Common myeloid progenitor, CD34-positive (primary cell): Measurements from ENCODE around the gene MIS18A. TPM values are rescaled to one million over a fixed set of nuclear protein-coding genes. Genes with fewer than 3 reads are reported as not detected.
A peak's percentile ranks its signal among the peaks of the same experiment; 100 is the strongest.

ENCODE experiments used
- CTCF ChIA-PET: fragments of 350-600 bp; sonication (Branson Sonifier 250); formaldehyde crosslinking; loops from one replicate; lab custom pipeline; 2021; ENCODE audit warnings: antibody characterized with exemption; lab: Charles Lee
- POLR2A ChIA-PET: fragments of 350-600 bp; sonication (Branson Sonifier 250); formaldehyde crosslinking; loops from one replicate; lab custom pipeline; 2021; ENCODE audit warnings: antibody characterized with exemption; lab: Charles Lee
- DNase-seq, 3 donors: peaks; one replicate each; pipeline versions ENCODE4 v3.0.0 to v3.0.0-alpha.2; 2013
- H3K27ac ChIP-seq, 2 experiments: 1 replicate in 1 of 2; 2 replicates in 1 of 2; pipeline ENCODE4 v1.7.0; 2013; ENCODE audit warnings: inconsistent platforms in 2 of 2, low read length in 2 of 2, mild to moderate bottlenecking in 2 of 2, low read depth in 1 of 2, moderate library complexity in 1 of 2; ENCODE audit not compliant: severe bottlenecking in 2 of 2, insufficient read depth in 1 of 2, poor library complexity in 1 of 2
- H3K27me3 ChIP-seq, 5 experiments: replicated peaks in 2 of 5; 1 replicate in 3 of 5; 2 replicates in 2 of 5; pipeline versions ENCODE4 v1.6.1 to v1.7.0; 2013; ENCODE audit warnings: low read length in 4 of 5, mild to moderate bottlenecking in 2 of 5, moderate library complexity in 2 of 5, inconsistent platforms in 1 of 5; ENCODE audit not compliant: insufficient read depth in 5 of 5, control insufficient read depth in 4 of 5
- H3K36me3 ChIP-seq, 4 experiments: 1 replicate in 2 of 4; 2 replicates in 2 of 4; pipeline versions ENCODE4 v1.6.1 to v1.7.0; 2013; ENCODE audit warnings: low read length in 3 of 4, control low read depth in 1 of 4, mild to moderate bottlenecking in 1 of 4; ENCODE audit not compliant: control insufficient read depth in 4 of 4, insufficient read depth in 4 of 4
- H3K4me1 ChIP-seq, 4 experiments: 1 replicate in 3 of 4; 2 replicates in 1 of 4; pipeline versions ENCODE4 v1.6.1 to v1.7.1; 2013; ENCODE audit warnings: low read length in 3 of 4, mild to moderate bottlenecking in 3 of 4, control low read depth in 1 of 4, inconsistent platforms in 1 of 4, moderate library complexity in 1 of 4; ENCODE audit not compliant: control insufficient read depth in 4 of 4, insufficient read depth in 4 of 4; ENCODE audit errors: control extremely low read depth in 1 of 4
- H3K4me3 ChIP-seq, 7 experiments: 1 replicate in 4 of 7; 2 replicates in 3 of 7; pipeline versions ENCODE4 v1.5.1 to v1.7.0; 2013; ENCODE audit warnings: mild to moderate bottlenecking in 7 of 7, low read length in 6 of 7, moderate library complexity in 6 of 7, inconsistent platforms in 2 of 7, low read depth in 2 of 7, control low read depth in 1 of 7; ENCODE audit not compliant: insufficient read depth in 4 of 7, control insufficient read depth in 1 of 7; ENCODE audit errors: extremely low read depth in 1 of 7
- H3K9me3 ChIP-seq, 5 experiments: 1 replicate in 4 of 5; 2 replicates in 1 of 5; pipeline versions ENCODE4 v1.6.1 to v1.7.1; 2013; ENCODE audit warnings: low read length in 4 of 5, mild to moderate bottlenecking in 2 of 5, inconsistent platforms in 1 of 5, low read depth in 1 of 5, moderate library complexity in 1 of 5; ENCODE audit not compliant: control insufficient read depth in 4 of 5, insufficient read depth in 2 of 5; ENCODE audit errors: control extremely low read depth in 1 of 5
- WGBS: methylation state at CpG from one replicate; pipeline ENCODE4 v1.1.5; 2013; ENCODE audit not compliant: insufficient coverage; 5-methylcytosine and 5-hydroxymethylcytosine counted together
- polyA plus RNA-seq: library from polyadenylated mRNA; unstranded; fragments of 120-200 nt; gene quantifications from one replicate; pipeline ENCODE4 v1.2.1, GENCODE V29; 2013

Gene MIS18A
- 12.7 TPM for polyA plus RNA-seq

DNA sequence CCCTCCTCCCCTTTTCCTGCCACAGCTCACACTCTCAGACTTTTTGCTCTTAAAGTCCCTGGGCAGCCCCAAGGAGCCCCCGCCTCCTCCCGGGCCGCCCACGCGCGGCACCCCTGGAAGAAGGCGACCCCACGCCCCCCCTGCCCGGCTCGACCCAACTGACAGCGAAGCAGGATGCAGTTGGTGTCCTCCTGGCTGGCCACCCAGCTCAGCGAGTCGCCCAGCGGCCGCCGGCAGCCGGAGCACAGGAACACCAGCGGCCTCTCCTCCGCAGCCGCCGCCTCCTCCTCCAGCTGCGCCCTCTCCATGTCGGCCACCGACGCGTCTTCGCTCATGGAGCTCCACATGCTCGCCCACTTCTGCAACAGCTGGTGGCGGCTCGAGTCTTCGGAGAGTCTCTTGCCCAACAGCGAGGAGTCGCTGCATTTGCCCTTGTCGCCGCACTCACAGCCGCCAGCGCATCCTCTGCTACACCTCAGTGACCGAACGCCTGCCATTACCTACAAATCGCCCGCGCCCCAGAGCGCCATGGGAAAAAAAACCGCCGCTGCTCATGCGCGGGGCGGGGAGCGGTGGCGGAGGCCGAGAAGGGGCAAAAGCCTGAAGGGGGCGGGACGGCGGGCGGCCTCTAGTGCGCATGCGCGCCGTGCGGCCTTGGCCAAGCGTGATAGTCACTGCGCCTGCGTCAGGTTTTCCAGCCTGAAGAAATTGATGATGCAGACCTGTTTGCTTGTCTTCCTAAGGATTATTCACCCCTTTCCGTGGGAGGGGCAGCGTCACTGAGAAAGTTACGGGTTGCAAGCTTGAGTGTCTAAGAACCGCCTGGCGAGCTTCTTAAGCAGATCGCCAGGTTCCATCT lies at the start of gene MIS18A:
TSS of gene MIS18A (minus strand) at position 532 of the 859 bp plus-strand sequence. CDS start at position 497, 35 bp downstream.
- Histone ChIP-seq H3K4me1 (peaks cover 3 to 25% (median 18%) of the 10 kb centered on the region in 4 experiments), H3K27me3 (no peaks in the 10 kb centered on the region), H3K27ac (peak within 1 kb of the TSS; percentile 29 to 83), H3K9me3 (no peaks in the 10 kb centered on the region), H3K4me3 (peak within 1 kb of the TSS; percentile 83 to 96 (median 92)), H3K36me3 (peaks cover 2 to 11% (median 5%) of the 10 kb centered on the region in 4 experiments)
- POLR2A ChIA-PET: interaction anchor here (0.5 to 0.6 kb wide), 2 partner anchors 33 to 1154 kb away, joined by 3 to 4 read pairs; no protein-coding TSS in a partner anchor
- CTCF ChIA-PET: no interaction called here
- peak; percentile 92 to 95 (median 94) for DNase-seq
- WGBS: under 1% methylated on average over 38 of the region's 69 CpGs

DNA sequence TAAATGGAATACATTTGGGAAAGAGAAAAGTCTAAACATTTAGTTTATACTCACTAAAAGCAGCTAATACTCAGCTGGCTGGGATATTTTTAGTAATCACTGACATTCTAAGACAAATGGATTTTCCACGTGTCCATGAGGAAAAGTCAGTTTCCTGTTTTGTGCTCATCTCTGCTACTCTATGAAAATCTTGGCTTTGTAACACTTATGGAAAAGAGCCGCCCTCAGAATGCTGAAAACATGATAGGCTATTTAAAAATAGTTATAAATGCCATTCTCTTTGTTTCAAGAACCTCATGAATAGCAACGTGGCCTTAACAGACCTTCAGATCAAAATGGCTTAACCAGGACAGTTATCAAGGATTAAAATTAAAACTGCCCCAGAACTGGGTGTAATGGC lies 49.7 kb upstream of the MIS18A start:
- POLR2A ChIA-PET: no interaction called here
- no peak overlapping the region for H3K4me3 ChIP-seq
- no peaks in the 10 kb centered on the region for H3K4me1 ChIP-seq
- peaks cover 3 to 14% (median 5%) of the 10 kb centered on the region in 5 experiments for H3K9me3 ChIP-seq
- H3K27me3 ChIP-seq: no peaks in the 10 kb centered on the region
- no peak for DNase-seq
- 92% methylated on average over 2 of the region's 3 CpGs for WGBS
- H3K27ac ChIP-seq: no peak overlapping the region
- CTCF ChIA-PET: no interaction called here
- peaks cover 31 to 93% (median 69%) of the 10 kb centered on the region in 4 experiments for H3K36me3 ChIP-seq

DNA sequence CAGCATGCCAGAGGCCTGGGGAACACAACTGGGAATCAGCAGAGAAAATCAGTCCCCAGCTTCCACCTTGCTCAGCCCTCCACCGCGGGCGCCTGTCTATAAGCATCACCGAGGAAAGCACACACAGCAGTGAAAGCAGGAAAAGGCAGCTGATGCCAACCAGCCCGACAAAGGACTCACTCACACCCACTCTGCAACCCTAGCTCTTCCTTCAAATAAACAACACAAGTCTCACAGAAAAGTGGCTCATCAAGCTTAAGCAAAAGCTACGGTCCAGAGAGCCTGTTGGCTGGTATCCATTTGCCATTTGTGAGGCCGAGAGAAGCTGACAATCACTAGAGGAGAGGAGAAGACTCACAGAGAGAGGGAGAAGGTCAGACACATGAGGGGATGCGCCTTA lies 46.9 kb upstream of the MIS18A start:
- 99% methylated on average over 7 of the region's 8 CpGs for WGBS
- Histone ChIP-seq H3K4me3 (no peak overlapping the region), H3K9me3 (peaks cover 0 to 8% (median 0%) of the 10 kb centered on the region in 5 experiments), H3K27ac (no peak overlapping the region), H3K36me3 (peaks cover 25 to 95% (median 70%) of the 10 kb centered on the region in 4 experiments), H3K27me3 (no peaks in the 10 kb centered on the region), H3K4me1 (no peaks in the 10 kb centered on the region)
- POLR2A ChIA-PET: no interaction called here
- CTCF ChIA-PET: interaction anchor here (1.6 kb wide), 1 partner anchor 18 kb away, joined by 3 read pairs; no protein-coding TSS in a partner anchor
- DNase-seq: no peak

DNA sequence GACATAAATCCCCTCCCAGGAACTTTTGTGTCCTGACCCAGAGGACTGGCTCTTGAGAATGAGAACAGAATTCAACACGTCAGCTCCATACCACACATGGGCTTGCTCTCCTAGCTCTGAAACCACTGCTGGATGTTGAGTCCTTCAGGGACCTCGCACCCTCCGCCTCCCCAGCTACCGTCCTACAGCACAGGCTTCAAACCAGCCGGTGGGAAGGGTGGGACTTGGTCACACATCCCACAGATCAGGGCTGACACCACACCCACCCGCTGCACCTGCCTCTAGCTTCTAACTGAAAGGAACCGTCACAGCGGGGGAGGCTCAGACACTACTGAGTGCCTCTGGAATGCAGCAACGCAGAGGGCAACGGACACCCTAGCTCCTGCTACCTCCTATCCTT lies 43.8 kb upstream of the MIS18A start:
- ChIA-PET POLR2A (no interaction called here), CTCF (interaction anchor here (2.3 kb wide), 1 partner anchor 15 kb away, joined by 6 read pairs; no protein-coding TSS in a partner anchor)
- H3K27ac ChIP-seq: no peak overlapping the region

GRCh38 chr21:32322103-32322502 lies 43.3 kb upstream of the MIS18A start:
- WGBS: 96% methylated on average over 11 of the region's 12 CpGs

More for the DNA sequence above, 43.8 kb upstream of the MIS18A start:
- no peak overlapping the region for H3K4me3 ChIP-seq
- WGBS: 98% methylated on average over 8 of the region's 10 CpGs
- peaks cover 21 to 96% (median 72%) of the 10 kb centered on the region in 4 experiments for H3K36me3 ChIP-seq
- peaks cover 0 to under 1% (median 0%) of the 10 kb centered on the region in 5 experiments for H3K9me3 ChIP-seq
- H3K27me3 ChIP-seq: no peaks in the 10 kb centered on the region
- DNase-seq: no peak
- no peaks in the 10 kb centered on the region for H3K4me1 ChIP-seq

DNA sequence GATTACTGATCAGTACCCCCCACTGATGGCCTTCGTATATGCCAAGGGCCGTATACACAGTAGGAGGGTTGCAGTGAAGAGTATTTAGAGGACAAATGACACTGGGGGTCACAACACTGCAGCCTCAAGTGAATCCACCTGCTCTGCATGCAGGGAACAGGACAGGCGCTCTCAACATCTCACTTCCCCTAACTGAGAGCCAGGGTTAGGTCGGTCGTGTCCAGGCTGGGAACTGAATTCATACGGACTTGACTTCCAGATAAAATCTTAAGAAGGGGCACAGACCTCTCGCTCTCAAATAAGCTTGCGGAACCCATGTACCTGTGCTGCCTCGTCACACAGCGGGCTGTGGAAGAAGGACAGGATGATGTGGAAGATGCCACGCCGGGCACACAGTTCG lies 42.6 kb upstream of the MIS18A start:
- CTCF ChIA-PET: no interaction called here
- H3K4me1 ChIP-seq: no peaks in the 10 kb centered on the region
- DNase-seq: no peak
- peaks cover 19 to 99% (median 80%) of the 10 kb centered on the region in 4 experiments for H3K36me3 ChIP-seq
- H3K4me3 ChIP-seq: no peak overlapping the region
- WGBS: 98% methylated on average over 11 of the region's 13 CpGs
- no peaks in the 10 kb centered on the region for H3K9me3 ChIP-seq
- POLR2A ChIA-PET: no interaction called here
- H3K27ac ChIP-seq: no peak overlapping the region
- no peaks in the 10 kb centered on the region for H3K27me3 ChIP-seq

More at GRCh38 chr21:32322103-32322502, 43.3 kb upstream of the MIS18A start:
- peaks cover 19 to 97% (median 77%) of the 10 kb centered on the region in 4 experiments for H3K36me3 ChIP-seq
- CTCF ChIA-PET: interaction anchor here (2.3 kb wide), 1 partner anchor 15 kb away, joined by 6 read pairs; no protein-coding TSS in a partner anchor
- no peak overlapping the region for H3K4me3 ChIP-seq
- H3K9me3 ChIP-seq: no peaks in the 10 kb centered on the region
- no peak overlapping the region for H3K27ac ChIP-seq
- H3K4me1 ChIP-seq: no peaks in the 10 kb centered on the region
- no peak for DNase-seq
- no peaks in the 10 kb centered on the region for H3K27me3 ChIP-seq
- POLR2A ChIA-PET: no interaction called here

GRCh38 chr21:32320726-32321125 lies 41.9 kb upstream of the MIS18A start:
- DNase-seq: no peak
- Histone ChIP-seq H3K27ac (no peak overlapping the region), H3K4me3 (no peak overlapping the region), H3K36me3 (peaks cover 19 to 99% (median 80%) of the 10 kb centered on the region in 4 experiments), H3K4me1 (no peaks in the 10 kb centered on the region), H3K9me3 (no peaks in the 10 kb centered on the region), H3K27me3 (no peaks in the 10 kb centered on the region)
- ChIA-PET POLR2A (no interaction called here), CTCF (no interaction called here)
- 100% methylated on average over 8 of the region's 13 CpGs for WGBS
